GM12891 (cell line): ENCODE data around the gene SLC26A8.

Experiments used
- POLR2A ChIP-seq: IDR thresholded peaks from 2 replicates; pipeline ENCODE4 v1.6.1; 2011; ENCODE audit warnings: low read depth, low read length, control low read depth
- POLR2AphosphoS5 ChIP-seq: IDR thresholded peaks from 2 replicates; pipeline ENCODE4 v1.6.1; 2011; ENCODE audit warnings: low read depth, low read length, control low read depth
- TAF1 ChIP-seq: IDR thresholded peaks from 2 replicates; pipeline ENCODE4 v1.6.1; 2011; ENCODE audit warnings: low read depth, low read length, control low read depth

DNA sequence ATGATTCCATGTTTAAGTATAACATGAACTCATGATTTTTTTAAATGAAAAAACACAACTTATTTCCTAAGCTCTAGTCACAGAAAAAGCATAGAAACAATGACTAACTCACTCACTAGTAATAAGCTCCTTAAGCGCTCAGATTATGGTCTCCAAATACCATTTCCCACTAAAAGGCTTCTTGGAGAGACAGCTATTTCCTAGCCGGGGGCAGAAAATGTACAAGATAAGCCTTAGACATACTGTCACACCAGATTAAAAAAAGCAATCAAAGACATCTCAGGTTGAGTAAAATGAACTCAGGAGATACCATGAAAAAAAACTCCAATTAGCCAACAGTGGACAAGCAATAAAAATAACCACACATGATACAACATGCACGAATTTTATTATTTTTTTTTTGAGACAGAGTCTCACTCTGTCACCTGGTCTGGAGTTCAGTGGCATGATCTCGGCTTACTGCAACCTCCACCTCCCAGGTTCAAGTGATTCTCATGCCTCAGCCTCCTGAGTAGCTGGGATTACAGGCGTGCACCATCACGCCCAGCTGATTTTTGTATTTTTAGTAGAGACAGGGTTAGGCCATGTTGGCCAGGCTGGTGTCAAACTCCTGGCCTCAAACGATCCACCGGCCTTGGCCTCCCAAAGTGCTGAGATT is 118.5 kb downstream of the SLC26A8 start:
- TF ChIP-seq POLR2AphosphoS5: no peak
- no peak for TF ChIP-seq TAF1
- no peak for TF ChIP-seq POLR2A
